Activated gamma-delta T cell treated with anti-CD3 and anti-CD28 coated beads, Interleukin-2, amount 50 U/mL, for 16 hours (primary cell): Measurements from ENCODE around the gene ANKRD13D.
A peak's percentile ranks its signal among the peaks of the same experiment; 100 is the strongest.

Experiments used
- DNase-seq: peaks from one replicate; pipeline ENCODE4 v3.0.0-alpha.2; 2020; ENCODE audit warnings: low read depth

ANKRD13D gene

DNA sequence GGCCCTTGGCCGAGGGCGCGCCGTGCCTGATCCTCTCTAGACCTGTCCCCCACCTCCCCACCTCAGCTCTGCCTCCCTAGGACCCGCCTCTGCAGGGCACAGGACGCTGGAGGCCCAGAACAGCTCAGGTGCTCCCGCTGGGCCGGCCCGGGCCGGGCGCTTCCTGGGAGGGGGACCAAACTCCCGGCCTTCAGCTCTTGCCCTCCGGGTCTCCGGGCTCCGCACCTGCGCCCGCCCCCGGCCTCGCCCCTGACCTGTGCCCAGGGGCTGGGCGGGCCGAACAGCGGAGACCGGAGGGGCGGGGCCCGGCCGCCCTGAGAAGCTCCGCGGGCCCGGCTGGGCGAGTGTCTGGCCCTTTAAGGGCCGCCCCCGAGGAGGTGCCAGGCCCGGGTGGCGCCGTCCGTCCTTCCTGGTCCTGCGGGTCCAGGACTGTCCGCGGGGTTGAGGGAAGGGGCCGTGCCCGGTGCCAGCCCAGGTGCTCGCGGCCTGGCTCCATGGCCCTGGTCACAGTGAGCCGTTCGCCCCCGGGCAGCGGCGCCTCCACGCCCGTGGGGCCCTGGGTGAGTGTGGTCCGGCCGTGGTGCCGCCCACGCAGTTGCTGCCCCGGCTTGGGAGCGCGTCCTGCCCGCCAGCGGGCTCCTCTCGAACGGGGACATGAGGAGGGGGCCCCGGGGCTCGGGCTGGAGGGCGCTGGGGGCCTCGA is 14.2 kb downstream of the ANKRD13D start, which contains the start of gene SSH3:
SSH3 (plus strand) TSS at position 399 of the 703 bp plus-strand sequence; CDS start at position 495, 96 bp downstream.
- DNase-seq, result no peak

DNA sequence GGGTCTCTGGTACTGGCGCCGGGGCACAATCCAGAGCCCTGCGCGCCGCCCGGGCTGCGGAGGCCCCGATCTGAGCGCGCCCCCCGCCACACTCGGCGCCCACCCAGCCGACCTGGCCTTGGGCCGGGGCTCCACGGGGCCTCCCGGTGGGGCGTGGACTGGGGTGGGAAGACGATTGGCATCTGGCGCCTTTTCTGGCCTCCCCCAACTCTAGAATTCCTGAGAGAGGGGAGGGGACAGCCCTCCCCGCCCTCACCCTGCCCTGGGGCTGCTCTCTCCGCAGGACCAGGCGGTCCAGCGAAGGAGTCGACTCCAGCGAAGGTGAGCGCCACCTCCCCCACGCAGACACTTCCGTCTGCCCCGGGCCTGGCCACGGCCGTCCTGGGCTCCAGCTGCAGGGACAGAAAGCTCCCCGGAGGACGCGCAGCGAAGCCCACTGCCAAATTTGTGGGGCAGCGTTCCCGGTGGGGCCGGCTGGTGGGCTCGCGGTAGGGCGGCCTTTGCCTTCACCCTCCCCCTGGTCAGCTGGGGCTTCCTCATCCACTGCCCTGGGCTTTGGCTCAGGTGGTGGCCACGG is 14.8 kb downstream of the ANKRD13D start:
- DNase-seq, result no peak

- DNase-seq, result no peak
These were observed 15.5 kb downstream of the ANKRD13D start for GRCh38 chr11:67304511-67305113.

DNA sequence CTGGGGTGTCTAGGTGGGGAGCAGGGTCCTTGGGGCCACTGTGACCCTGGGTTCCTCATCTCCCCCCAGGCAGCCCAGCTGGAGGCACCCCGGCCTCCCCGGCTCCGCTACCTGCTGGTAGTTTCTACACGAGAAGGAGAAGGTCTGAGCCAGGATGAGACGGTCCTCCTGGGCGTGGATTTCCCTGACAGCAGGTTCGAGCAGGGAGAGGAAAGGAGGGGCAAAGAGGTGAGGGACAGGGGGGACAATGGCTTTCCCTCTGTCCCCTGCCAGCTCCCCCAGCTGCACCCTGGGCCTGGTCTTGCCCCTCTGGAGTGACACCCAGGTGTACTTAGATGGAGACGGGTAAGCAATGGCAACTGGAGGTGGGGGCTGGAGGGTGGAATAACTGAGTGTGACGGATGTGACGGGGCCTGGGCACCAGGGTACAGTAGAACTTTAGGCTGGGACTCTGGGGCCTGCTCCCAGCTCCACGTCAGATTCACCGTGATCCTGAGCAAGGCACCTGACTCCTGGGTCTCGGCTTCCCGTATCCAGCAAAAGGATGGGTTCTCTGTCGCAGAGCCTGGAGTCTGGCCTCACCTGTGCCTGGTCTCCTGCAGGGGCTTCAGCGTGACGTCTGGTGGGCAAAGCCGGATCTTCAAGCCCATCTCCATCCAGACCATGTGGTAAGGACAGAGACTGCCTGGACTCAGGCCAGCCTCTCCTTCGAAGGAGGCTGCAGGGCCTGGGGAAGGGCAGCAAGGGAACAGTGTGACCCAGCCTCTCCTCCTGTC is 17.9 kb downstream of the ANKRD13D start:
- DNase-seq, result no peak

- no peak for DNase-seq
These were observed 18.5 kb downstream of the ANKRD13D start for GRCh38 chr11:67307545-67308001.

DNA sequence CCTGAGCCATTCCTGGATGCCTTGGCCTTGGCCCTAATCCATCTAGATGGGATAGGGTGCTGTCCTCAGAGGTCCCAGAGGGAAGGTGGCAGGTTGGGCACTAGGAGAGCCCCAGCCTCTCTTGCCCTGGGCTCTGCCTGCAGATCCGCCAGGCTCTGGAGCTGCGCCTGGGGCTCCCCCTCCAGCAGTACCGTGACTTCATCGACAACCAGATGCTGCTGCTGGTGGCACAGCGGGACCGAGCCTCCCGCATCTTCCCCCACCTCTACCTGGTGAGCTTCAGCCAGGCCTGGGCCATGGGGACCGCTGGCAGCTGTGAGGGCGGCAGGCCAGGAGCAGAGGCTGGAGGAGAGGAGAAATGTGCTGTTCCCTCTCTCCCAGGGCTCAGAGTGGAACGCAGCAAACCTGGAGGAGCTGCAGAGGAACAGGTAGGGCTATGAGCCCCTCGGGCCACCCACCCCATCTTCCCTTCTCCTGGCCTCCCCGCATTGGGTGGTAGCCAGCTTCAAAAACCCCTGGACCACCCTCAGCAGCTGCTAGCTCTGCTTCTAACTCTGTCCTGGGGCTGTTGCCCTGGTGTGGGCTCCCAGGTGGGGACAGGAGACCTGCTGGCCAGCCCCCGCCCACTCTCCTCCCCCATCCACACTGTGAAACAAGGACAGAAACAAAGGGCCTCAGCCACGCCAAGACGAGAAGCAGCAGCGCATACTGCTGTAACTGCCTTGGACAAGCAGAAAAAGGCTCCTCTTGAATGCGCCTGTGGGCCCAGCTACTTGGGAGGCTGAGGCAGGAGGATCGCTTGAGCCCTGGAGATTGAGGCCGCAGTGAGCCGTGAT is 19.1 kb downstream of the ANKRD13D start:
- DNase-seq, result no peak

GRCh38 chr11:67309166-67309565 is 20.1 kb downstream of the ANKRD13D start:
- no peak for DNase-seq

- no peak for DNase-seq
These were observed 20.6 kb downstream of the ANKRD13D start for GRCh38 chr11:67309661-67310061.

DNA sequence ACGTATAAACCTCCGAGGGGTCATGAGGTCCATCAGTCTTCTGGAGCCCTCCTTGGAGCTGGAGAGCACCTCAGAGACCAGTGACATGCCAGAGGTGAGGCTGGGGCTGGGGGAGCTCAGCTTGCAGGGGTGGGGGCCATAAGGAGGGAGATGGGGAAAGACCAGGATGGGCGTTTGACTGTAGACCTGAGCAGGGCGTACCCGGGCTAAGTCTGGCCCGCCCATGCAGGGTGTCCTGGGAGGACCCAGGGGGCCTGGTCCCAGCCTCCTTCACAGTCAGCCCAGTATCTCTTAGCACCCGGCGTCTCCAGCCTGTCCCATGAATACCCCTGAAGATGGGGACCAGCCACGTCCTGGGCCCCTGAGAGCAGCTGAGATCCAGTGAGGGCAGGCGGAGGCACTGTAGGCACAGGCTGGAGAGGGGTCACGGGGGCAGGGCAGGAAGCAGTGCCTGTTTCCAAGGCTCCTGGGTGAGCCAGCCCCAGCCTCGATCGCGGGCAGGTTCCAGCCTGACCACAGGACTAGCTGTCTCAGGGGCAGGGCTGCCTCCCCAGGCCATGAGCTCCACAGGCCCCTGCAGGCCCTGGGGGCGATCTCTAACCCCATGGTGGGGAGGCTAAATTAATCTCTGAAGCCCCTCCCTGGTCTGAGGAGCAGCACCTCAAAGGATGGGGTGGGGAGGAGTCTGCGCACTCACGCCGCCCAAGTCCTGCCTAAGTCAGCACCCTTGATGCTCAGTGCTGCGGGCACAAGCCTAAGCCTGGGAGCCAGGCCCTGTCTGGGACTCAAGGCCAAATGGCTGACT is 21.3 kb downstream of the ANKRD13D start:
- no peak for DNase-seq

GRCh38 chr11:67311051-67311555 is 22.0 kb downstream of the ANKRD13D start:
- DNase-seq, result no peak

GRCh38 chr11:67311556-67312082 is 22.5 kb downstream of the ANKRD13D start:
- DNase-seq, result no peak

- no peak for DNase-seq
These were observed 23.3 kb downstream of the ANKRD13D start for GRCh38 chr11:67312187-67313021.

GRCh38 chr11:67313125-67313890 is 24.2 kb downstream of the ANKRD13D start:
- DNase-seq, result no peak

GRCh38 chr11:67314218-67314617 is 25.1 kb downstream of the ANKRD13D start:
- no peak for DNase-seq

GRCh38 chr11:67315325-67315909 is 26.3 kb downstream of the ANKRD13D start:
- DNase-seq, result no peak

DNA sequence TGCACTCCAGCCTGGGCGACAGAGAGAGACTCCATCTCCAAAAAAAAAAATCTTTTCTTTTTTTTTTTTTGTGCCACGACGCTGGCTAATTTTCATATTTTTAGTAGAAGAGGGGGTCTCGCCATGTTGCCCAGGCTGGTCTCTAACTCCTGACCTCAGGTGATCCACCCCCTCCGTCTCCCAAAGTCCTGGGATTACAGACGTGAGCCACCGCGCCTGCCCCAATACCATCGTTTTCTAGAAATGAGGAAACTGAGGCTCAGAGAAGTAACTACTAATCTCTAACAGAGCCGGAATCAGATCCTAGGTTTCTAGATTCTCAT is 27.7 kb downstream of the ANKRD13D start:
- no peak for DNase-seq

GRCh38 chr11:67317205-67317887 is 28.2 kb downstream of the ANKRD13D start:
- peak; percentile 98 for DNase-seq
